ENCODE results near the gene NPSR1.
"Not testable (repeated sequence)": the region's sequence is repeated elsewhere in the genome, so short reads cannot be mapped to it uniquely, and the experiment has no call there.

DNA sequence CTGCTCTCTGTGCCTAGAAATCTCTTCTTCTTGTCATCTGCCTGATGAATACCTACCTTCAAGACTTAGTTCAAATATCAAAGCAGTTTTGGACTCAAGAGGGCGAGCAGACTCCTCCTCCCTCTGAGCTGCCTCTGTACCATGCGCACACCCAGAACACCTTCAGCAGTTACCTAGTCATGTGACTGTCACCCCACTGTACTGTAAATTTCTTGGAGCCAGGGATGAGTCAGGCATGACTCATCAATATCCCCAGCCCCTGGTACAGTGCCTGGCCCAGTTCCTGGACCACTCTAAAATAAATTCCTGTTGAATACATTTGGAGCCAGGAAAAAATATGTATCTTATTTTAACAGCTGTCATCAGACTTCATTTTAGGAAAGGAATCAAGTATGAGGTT lies 212.0 kb downstream of the NPSR1 start:
- TF ChIP-seq POLR2A, EP300, CTCF, POLR2AphosphoS5 (IDR thresholded peaks at IDR 0.05): not testable (repeated sequence)
